Suppressor macrophage treated with lipopolysaccharide for 4 hours (primary cell): ENCODE results near the gene SPSB1.
A peak's percentile ranks its signal among the peaks of the same experiment; 100 is the strongest.

Experiments
- DNase-seq: peaks from one replicate; pipeline ENCODE4 v3.0.0-alpha.2; 2020

Gene SPSB1

GRCh38 chr1:9320520-9321479, 28.1 kb downstream of the SPSB1 start:
- DNase-seq, result no peak

- DNase-seq, result peak; percentile 44
Measured at GRCh38 chr1:9321480-9321849, 28.8 kb downstream of the SPSB1 start.

GRCh38 chr1:9321986-9322660, 29.4 kb downstream of the SPSB1 start:
- DNase-seq, result no peak

GRCh38 chr1:9322661-9323244, 30.1 kb downstream of the SPSB1 start:
- DNase-seq, result no peak

- DNase-seq, result no peak
Measured at GRCh38 chr1:9324246-9325096, 31.8 kb downstream of the SPSB1 start.

GRCh38 chr1:9326596-9326995, 33.9 kb downstream of the SPSB1 start:
- no peak for DNase-seq

- no peak for DNase-seq
Measured at GRCh38 chr1:9328201-9328600, 35.5 kb downstream of the SPSB1 start.

- no peak for DNase-seq
Measured at GRCh38 chr1:9328715-9329114, 36.0 kb downstream of the SPSB1 start.

- no peak for DNase-seq
Measured at GRCh38 chr1:9331016-9331415, 38.3 kb downstream of the SPSB1 start.

- no peak for DNase-seq
Measured at GRCh38 chr1:9331558-9332346, 39.1 kb downstream of the SPSB1 start.

- no peak for DNase-seq
Measured at GRCh38 chr1:9332513-9333143, 39.9 kb downstream of the SPSB1 start.

GRCh38 chr1:9338397-9339246, 45.9 kb downstream of the SPSB1 start:
- DNase-seq, result no peak

- no peak for DNase-seq
Measured at GRCh38 chr1:9340172-9340854, 47.6 kb downstream of the SPSB1 start.

- peak; percentile 60 for DNase-seq
Measured at GRCh38 chr1:9340864-9341263, 48.2 kb downstream of the SPSB1 start.

GRCh38 chr1:9341301-9341845, 48.7 kb downstream of the SPSB1 start:
- no peak for DNase-seq

- DNase-seq, result no peak
Measured at GRCh38 chr1:9343269-9343668, 50.6 kb downstream of the SPSB1 start.

GRCh38 chr1:9344426-9345200, 51.9 kb downstream of the SPSB1 start:
- DNase-seq, result no peak

- DNase-seq, result no peak
Measured at GRCh38 chr1:9345471-9345870, 52.8 kb downstream of the SPSB1 start.

GRCh38 chr1:9345922-9346321, 53.2 kb downstream of the SPSB1 start:
- no peak for DNase-seq
